Measurements from ENCODE around the gene SPATS2.
"Not testable (repeated sequence)": the region's sequence is repeated elsewhere in the genome, so short reads cannot be mapped to it uniquely, and the experiment has no call there.

Gene SPATS2

DNA sequence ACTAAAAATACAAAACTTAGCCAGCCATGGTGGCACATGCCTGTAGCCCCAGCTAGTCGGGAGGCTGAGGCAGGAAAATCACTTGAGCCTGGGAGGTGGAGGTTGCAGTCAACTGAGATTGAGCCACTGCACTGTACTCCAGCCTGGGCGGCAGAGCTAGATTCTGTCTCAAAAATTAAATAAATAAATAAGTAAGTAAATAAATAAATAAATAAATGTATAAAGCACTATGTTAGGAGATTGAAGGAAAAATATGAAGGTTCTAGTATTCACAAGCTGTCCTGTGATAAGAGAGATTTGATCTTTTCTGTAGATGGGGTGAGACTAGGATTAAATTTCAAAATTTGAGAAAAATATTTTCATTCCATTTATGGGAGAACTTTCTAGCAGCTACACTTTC lies 14.9 kb upstream of the SPATS2 start:
- DNase-seq (ENCODE audit: low spot score), result no peak

- DNase-seq (ENCODE audit: low spot score), result no peak
Observed at GRCh38 chr12:49355913-49356312, 11.3 kb upstream of the SPATS2 start.

DNA sequence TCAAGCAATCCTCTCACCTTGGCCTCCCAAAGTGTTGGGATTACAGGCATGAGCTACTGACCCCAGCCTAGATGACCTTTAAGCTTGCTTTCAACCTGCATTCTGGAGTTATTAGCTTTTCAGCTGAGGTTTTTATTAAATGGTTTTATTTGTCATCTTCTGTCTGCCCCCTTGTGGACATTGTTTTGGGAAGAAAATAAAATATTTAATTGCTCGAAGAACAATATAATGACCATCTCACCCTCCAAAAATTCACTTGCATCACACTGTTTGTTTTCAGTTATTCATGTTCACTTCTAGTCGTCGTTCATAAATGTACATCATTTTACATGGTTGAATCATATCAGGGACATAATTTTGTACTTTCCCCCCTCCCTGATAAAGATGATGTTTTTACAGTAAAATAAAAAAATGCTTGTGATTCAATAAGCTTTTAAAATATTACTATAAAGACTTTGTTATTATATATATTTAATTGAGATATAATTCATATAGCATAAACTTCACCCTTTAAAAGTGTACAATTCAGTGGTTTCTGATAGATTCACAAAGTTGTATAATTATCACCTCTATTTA lies 10.1 kb upstream of the SPATS2 start:
- DNase-seq (ENCODE audit: low spot score), result peak; percentile 22

GRCh38 chr12:49358483-49359141 lies 8.7 kb upstream of the SPATS2 start:
- peak; percentile 58 for DNase-seq (ENCODE audit: low spot score)

DNA sequence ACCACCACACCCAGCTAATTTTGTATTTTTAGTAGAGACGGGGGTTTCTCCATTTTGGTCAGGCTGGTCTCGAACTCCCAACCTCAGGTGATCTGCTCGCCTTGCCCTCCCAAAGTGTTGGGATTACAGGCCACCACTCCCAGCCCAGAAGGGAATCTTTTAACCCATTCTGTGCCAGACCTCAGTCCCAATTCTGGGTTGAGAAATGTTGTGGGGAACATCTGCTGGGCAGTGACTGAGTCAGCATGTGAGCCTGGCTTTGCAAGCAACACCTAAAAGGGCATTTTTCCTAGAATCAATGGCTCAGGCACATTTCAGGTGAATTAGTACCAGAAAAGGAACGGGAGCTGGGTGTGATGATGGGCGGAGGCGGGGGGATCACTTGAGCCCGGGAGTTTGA lies 7.6 kb upstream of the SPATS2 start:
- DNase-seq (ENCODE audit: low spot score), result no peak

- DNase-seq (ENCODE audit: low spot score), result no peak
Observed at GRCh38 chr12:49362077-49362476, 5.2 kb upstream of the SPATS2 start.

DNA sequence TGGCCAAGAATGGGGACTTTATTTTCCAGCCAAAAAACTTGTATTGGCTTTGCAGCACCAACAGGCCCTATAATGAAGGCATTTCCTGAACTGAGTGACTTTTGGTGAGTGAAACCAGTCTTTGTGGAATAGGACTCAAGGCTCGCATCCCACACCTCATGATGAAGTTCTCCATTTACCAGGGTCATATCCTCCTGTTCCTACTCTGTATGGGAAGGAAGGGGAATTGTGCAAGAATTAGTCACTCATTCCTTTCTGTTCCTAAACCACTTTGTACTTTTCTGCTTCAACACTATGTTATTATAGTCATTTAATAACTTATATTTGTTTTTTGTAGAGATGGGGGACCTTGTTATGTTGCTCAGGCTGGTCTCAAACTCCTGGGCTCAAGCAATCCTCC lies 2.3 kb upstream of the SPATS2 start:
- DNase-seq (ENCODE audit: low spot score), result no peak

DNA sequence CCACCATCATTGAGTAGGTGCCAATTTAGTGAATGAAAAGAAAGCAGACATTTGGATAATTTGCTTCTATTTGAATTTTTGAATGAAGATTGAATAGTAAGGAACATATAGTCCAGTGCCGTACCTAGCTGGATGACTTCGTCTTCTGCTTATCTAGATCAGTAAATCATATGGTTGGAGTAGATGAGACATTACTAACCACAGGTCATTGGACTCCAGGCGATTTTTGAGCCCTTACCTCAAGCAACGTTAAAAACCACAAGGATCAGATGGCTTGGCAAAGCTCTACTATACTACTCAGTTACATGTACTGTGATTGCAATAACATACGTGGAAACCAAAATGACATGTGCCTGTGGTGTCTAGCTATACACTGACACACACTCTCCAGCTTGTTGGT lies 1.7 kb upstream of the SPATS2 start:
- no peak for DNase-seq (ENCODE audit: low spot score)

GRCh38 chr12:49366096-49366651 lies 1.1 kb upstream of the SPATS2 start:
- DNase-seq (ENCODE audit: low spot score), result no peak

DNA sequence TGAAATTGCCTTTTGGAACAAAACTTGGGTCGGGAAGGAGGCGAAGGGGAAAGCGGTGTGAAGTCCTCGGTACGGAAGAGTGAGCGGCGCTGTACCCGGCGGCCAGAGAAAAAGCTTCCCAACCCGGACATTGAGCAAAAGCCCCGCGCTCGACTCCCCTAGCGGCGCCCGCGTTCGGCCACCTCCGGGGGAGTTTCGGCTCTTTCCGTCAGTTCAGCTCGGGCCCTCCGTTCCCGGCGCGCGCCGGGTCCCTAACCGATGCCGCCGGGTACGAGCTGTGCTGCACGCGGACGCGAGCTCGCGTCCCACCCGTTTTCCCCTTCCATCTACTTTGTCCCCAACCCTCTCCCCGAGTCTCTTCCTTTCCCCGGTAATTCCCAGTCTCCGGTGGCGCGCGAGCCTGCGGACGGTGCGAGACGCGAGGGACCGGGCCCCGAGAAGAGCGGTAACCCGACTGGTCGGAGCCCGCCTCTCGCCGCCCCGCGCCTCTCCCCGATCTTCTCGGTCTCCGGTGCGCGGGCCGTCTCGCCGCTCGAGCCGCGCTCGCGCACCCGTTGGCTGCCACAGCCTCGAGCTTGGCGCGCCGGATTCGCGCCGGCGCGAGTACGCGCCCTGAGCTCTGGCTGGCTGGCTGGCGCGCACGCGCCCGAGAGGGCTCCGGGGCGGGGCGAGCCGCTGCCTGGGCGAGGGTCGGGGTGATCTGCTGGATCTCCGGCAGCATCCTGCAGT lies 446 bp upstream of the SPATS2 start:
- DNase-seq (ENCODE audit: low spot score), result peak; percentile 64

- DNase-seq (ENCODE audit: low spot score), result no peak
Observed at GRCh38 chr12:49368240-49368600, 958 bp downstream of the SPATS2 start.

DNA sequence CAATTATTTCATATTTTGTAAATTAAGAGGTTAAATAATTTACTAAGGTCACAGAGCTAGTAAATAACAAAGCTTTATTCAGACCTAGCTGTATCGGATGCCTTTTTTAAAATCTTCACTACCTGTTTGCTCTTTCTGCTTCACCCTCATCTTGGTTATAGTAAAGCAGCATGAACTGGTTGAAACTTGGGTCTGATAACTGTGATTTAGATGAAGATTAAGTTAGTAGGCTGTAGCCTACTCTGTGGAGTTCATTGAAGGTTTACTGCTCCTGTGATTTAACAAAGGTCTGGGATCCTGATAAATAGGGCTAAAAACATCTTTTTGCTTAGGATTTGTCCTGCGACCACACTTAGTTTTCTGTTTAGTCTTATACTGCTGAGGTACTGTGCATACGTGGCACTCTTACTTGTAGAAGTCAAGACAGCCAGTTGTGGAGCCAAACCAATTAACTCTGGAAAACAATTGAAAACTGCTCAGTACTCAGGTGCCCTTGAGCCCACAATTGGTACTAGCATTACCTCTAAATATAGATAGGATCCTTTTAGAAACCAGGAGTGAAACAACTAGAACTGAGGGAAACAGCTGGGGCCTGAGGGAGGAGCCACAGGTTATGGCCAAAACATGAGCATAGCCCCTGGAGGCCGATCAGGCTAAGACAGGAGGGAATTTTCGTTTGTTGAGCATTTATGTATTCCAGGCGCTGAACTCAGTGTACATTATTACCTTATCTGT lies 2.3 kb downstream of the SPATS2 start:
- no peak for DNase-seq (ENCODE audit: low spot score)

DNA sequence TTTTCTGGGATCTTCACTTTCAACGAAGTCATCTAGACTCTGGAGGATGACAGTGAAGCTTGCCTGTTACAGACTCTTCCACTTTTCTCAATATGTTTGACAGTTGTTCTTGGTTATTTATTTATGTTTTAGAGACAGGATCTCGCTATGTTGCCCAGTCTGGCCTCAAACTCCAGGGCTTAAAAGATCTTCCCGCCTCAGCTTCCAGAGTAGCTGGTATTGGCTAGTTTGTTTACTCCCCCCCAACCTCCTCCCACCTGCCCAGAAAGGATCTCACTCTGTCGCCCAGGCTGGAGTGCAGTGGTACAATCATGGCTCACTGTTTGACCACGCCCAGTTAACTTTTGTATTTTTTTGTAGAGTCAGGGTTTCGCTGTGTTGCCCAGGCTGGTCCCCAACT lies 3.3 kb downstream of the SPATS2 start:
- no peak for DNase-seq (ENCODE audit: low spot score)

- no peak for DNase-seq (ENCODE audit: low spot score)
Observed at GRCh38 chr12:49375406-49375805, 8.1 kb downstream of the SPATS2 start.

- no peak for DNase-seq (ENCODE audit: low spot score)
Observed at GRCh38 chr12:49377386-49377785, 10.1 kb downstream of the SPATS2 start.

- DNase-seq (ENCODE audit: low spot score), result not testable (repeated sequence)
Observed at GRCh38 chr12:49380184-49380583, 12.9 kb downstream of the SPATS2 start.

- DNase-seq (ENCODE audit: low spot score), result peak; percentile 20
Observed at GRCh38 chr12:49388682-49389386, 21.6 kb downstream of the SPATS2 start.

- DNase-seq (ENCODE audit: low spot score), result no peak
Observed at GRCh38 chr12:49389387-49389703, 22.1 kb downstream of the SPATS2 start.

- DNase-seq (ENCODE audit: low spot score), result no peak
Observed at GRCh38 chr12:49397000-49397399, 29.7 kb downstream of the SPATS2 start.

DNA sequence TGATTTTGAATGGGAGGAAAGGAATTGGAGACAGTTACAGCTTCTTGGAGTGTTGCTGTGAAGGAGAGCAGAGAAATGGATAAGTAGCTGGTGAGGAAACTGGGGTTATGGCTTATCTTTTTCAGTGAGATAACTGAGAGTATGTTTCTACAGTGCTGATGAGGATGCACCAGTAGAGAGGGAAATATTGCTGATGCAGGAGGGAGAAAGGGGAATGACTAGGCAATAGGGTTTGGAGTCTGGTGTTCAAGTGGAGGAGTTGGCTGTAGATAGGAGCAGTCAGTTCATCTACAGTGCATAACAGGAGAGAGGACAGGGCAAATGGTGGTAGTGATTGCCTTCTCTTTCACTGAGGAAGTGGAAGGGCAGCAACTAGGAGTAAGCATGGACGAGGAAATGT lies 33.0 kb downstream of the SPATS2 start:
- no peak for DNase-seq (ENCODE audit: low spot score)

GRCh38 chr12:49403971-49404450 lies 36.7 kb downstream of the SPATS2 start:
- DNase-seq (ENCODE audit: low spot score), result no peak

DNA sequence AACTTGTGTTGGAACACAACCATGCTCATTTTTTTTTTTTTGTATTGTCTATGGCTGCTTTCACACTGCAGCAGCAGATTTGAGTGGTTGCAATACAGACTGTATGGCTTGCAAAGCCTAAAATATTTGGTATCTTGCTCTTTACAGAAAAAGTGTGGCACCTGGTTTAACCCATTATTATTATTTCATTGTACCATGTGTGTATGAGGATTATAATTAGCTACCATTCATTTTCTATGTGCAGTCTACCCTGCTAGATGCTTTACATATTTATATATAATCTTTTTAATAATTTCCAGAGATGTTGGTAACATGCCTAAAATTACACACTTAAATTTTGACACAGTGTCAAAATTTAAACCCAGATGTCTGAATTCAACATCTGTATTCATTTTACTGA lies 37.7 kb downstream of the SPATS2 start:
- DNase-seq (ENCODE audit: low spot score), result no peak

Data from hematopoietic multipotent progenitor cell treated with erythropoietin and hydrocortisone succinate and interleukin-3 and kit ligand, for 15 days (in vitro differentiated cells).